HG03571 (cell line): ENCODE results near the gene JADE3.
"Not testable (repeated sequence)": the region's sequence is repeated elsewhere in the genome, so short reads cannot be mapped to it uniquely, and the experiment has no call there.

ENCODE experiments used
- ATAC-seq: cut with Tn5 transposase; IDR thresholded peaks from one replicate; pipeline ENCODE4 v1.9.1; 2021; ENCODE audit not compliant: unreplicated experiment

JADE3 gene

DNA sequence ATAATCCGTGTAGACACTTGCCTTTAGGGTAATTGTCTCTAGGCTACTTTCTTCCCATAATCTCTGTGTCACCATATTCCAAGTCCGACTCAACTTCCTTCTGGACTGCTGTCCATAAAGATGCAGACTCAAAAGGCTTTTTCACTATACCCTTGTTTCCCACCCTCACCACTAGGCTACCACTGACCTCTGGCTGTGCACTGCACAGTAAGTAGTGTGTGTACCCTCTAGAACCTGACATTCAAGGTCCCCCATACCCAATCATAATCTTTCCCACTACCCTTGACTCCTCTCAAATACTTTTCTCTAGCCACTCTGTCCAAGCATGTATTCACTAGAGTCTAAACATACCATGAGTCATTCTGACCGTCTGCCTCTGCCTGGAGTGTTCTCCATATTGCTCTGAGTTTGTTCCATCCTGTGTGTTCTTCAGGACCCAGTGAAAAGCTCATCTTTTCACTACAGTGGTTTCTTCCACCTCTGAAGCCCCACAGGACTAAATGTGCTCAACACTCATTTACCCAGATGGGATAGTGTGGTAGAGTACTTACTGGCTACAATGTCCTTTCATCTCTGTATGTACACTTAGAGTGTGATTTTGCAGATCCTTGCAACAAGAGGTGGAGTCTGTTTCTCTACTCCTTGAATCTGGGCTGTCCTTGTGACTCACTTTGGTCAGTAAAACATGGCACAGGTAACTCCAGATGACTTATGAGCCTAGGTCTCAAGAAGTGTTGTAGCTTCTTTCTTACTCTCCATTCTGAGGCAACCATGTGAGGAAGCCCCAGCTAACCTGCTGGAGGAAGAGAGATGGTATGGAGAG is 17.4 kb downstream of the JADE3 start:
- no peak for ATAC-seq

DNA sequence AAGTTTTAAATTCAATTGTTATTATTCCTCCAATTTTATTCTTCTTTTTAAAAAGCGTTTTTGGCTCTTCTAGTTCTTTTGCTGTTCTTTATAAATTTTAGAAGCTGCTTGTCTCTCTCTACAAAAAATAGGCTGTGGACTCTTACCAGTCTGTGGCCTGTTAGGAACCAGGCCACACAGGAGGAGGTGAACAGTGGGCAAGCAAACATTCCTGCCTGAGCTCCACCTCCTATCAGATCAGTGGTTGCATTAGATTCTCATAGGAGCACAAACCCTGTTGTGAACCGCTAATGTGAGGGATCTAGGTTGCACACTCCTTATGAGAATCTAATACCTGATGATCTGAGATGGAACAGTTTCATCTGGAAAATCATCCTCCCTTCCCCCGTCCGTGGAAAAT is 23.1 kb downstream of the JADE3 start:
- no peak for ATAC-seq

DNA sequence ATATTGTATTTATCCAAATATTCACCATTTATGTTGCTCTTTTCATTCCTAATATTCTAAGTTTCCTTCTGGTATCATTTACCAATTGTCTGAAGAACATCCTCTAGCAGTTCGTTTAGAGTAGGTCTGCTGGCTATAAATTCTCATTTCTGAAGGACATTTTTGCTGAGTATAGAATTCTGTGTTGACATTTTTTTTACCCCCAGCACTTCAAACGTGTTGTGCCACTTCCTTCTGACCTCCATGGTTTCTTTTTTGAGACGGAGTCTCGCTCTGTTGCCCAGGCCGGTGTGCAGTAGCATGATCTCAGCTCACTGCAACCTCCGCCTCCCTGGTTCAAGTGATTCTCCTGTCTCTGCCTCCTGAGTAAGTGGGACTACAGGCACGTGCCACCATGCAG is 26.4 kb downstream of the JADE3 start:
- ATAC-seq, result no peak

DNA sequence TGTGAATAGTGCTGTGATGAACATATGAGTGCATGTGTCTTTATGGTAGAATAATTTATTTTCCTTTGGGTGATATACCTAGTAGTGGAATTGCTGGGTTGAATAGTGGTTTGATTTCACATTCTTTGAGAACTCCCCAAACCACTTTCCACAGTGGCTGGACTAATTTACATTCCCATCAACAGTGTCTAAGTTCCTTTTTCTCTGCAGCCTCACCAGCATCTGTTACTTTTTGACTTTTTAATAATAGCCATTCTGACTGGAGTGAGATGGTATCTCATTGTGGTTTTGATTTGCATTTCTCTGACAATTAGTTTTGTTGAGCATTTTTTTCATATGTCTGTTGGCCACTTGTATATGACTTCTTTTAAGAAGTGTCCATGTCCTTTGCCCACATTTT is 29.1 kb downstream of the JADE3 start:
- no peak for ATAC-seq

DNA sequence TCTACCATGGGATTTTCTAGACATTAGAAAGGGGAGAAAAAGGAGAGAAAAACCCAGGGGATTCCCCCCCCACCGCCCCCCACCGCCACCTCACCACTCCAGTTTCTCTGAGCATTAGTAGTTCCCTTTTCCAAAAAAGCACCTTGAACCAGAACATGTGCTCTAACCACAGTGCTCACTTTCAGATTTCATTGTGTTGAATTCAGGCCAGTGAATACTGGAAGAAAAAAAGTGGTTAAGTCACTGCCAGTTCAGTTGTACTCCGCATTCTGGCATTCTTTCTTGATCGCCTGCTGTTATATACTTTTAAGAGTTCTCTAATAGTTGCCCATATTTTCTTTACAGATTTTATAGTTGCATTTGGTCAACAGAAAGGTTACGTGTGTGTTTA is 40.9 kb downstream of the JADE3 start:
- peak; percentile 75 for ATAC-seq

DNA sequence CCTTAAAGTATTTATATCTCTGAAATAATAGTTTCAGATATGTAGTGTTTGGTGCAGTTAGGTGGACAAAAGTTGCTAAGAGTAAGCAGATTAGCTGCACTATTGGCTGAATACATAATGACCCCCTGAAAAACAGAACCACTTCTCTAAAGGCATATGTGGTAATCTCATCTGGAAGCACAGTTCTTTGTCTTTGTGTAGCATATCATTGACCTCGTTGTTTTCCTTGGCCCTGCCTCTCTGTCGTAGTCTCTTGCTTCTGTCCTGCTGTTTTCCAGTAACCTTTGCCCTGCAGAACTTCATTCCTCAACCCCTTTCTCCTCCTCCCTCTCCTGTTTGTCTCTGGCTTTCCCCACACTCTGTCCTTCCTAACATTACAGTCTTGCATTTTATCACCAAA is 41.4 kb downstream of the JADE3 start:
- ATAC-seq, result peak; percentile 46

DNA sequence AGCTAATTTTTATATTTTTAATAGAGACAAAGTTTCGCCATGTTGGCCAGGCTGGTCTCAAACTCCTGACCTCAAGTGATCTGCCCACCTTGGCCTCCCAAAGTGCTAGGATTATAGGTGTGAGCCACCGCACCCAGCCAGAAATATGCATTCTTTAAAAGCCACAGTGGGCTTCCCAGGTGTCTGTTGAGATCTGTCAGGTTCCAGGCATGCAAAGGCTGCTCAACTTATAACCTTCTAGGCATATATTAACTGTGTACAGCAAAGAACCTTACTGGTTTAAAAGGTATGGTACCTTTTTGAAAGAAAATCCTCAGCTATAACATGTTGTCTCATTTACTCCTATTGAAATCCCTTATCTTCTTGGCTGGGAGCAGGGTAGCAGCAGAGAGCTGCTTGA is 42.5 kb downstream of the JADE3 start:
- ATAC-seq, result no peak

DNA sequence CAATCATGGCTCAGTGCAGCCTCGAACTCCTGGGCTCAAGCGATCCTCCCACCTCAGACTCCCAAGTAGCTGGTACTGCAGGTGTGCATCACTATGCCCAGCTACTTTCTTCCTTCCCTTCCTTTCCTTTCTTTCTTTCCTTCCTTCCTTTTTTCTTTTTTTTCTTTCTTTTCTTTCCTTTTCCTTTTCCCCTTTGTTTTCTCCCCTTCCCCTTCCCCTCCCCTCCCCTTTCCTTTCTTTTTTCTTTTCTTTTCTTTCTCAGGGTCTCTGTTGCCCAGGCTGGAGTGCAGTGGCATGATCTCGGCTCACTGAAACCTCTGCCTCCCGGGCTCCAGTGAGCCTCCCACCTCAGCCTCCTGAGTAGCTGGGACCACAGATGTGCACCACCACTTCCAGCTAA is 44.4 kb downstream of the JADE3 start:
- ATAC-seq, result not testable (repeated sequence)

DNA sequence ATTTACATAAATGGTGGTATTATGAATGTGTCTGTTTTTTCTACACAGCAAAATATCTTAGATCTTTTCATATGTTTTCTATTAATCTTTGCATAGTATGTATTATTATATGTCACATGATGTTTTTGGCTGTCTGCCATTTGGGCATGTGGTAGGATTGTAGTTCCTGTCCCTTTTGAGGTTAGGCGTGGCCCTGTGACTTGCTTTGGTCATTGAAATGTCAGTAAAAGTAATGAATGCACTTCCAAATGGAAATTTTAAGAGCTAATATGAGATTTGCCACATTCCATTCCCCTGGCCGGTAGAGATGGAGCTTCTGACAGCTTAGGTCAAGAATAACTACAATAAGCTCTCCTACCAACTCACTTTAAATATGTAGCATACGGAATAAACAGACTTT is 45.1 kb downstream of the JADE3 start:
- no peak for ATAC-seq

DNA sequence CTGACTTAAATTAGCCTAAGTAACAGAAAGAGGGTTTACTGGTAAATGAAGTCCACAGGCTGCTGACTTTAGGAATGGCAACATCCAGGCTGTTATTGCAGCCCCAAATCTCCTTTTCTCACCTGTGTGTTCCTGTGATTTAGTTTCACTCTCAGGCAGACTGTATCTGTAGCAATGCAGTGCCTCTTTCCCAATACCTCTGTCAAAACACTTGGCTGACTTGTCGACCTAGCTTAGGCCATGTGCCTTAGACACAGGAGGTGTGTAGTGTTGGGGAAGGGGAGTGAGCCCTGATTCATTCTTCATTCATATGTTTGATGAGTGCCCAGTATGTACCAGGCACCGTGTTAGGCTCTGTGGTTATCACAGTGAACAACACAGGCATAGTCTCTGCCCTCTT is 46.9 kb downstream of the JADE3 start:
- no peak for ATAC-seq

DNA sequence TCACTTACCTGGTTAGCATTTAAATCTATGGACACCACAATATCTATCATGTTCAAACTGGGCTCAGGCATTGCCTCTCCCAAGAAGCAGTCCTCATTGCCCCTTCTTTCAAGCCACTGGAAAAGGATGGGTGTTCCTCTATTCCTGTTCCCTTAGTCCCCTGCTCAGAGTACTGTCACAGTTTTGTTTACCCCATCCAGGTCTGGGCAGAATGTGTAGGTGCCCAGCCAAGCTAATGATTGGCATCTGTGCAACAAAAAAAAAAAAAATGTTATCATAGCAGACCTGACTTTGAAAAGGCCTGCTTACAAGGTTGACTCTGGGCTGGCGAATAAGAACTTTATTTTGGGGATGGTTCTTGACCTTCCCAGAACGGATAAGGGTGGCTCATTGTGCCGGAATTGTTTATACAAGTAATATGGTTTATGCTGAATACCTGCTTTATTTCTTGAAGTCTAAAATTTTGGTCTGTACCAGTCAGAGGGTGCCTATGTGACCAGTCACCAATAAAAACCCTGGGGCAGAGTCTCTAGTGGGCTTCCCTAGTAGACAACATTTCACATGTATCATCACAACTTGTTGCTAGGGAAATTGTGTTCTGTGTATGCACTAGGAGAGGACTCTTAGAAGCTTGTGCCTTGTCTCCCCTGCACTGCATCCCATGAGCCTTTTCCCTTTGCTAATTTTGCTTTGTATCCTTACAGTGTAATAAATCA is 47.9 kb downstream of the JADE3 start:
- no peak for ATAC-seq

DNA sequence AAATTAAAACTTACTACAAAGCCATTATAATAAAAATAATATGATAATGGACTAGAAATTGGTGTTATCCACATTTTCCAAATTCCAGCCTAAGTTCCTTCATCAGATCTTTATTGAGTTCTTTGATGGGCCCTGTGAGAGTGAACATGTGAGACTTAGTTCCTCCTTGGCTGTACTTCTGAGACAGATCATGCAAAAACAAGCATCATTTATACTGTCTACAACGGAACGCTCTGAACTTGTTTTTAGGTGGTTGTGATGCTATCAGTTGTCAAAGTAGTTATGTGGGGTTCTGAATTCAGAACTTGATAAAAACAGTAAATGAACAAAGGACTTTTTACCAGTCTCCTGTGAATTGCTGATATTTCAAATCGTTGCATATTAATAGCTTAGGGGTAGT is 48.9 kb downstream of the JADE3 start:
- no peak for ATAC-seq

DNA sequence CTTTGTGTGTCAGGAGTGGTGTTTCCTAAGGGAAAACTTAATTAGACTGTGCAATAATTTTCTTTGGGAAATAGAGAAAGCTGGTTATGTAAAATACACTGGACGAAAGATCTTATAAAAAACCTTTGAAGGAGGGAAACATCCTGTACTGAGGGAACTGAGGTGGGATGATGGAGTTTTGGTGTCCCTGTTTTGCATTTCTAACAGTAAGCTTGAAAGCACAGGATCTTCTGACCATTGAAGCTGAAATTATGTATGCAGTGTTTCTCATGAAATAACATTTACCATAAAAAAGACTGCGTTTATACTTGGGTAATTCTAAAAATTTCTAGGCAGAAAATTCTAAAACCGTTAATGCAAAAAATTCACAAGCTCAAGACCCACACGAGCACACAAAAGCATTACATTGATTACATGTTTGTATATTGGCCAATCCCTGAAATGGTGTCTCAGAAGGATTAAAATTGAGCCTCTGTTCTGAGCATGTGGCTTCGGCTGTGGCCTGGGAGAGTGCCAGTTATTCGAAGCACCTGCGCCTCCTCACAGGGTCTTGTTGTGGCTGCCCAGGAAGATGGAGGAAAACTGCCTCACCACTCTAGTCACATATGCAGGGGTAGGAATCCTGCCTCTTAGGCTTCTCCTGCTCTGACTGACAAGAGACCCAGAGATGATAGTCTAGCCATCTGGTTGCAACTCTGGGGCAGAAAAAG is 49.5 kb downstream of the JADE3 start:
- ATAC-seq, result no peak

DNA sequence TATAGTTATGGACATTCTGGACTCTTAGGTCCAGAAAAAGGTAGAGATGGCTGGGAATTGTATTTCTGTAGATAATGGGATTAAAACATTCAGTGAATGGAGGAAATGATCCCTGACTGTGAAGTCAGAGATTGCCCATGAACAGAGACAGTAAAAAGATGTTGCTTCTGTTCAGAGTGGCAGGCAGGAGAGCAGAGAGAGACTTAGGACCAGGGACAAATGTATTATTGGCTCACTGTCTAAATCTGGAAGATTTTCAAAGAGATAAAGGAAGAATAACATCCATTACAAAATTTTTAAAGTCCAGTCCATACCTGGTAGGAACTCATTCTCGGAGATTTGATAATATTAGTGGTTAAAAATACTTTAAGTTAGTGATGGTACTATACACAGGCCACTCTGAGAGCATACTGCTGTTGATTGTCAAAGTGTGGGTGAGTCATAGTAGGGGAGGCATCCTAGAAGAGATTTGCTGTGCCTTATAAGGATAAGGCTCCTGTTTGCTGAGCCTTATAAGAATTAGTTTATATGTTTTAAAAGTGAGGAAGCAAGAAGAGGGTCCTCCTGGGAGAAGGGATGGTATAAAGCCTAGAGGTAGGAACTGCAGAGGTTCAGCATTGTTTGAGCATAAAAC is 53.0 kb downstream of the JADE3 start:
- no peak for ATAC-seq

DNA sequence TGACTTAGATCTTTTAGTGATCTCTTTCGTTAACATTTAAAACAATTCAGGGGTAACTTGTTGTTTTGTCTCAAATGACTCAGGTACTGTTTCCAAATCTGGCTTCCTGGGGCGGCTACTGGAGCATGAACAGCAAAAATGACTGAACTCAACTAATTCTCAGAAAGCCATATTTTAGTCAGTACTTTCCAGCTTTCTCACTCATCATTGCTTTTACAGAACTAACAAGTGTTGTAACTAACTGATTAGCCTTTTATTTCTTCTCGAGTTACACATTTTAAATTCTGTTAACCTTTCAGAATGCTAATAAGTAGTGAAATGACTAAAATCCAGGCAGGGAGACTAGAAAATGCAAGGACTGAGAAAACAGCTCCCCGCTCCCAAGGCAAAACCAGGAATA is 55.3 kb downstream of the JADE3 start:
- peak; percentile 54 for ATAC-seq

DNA sequence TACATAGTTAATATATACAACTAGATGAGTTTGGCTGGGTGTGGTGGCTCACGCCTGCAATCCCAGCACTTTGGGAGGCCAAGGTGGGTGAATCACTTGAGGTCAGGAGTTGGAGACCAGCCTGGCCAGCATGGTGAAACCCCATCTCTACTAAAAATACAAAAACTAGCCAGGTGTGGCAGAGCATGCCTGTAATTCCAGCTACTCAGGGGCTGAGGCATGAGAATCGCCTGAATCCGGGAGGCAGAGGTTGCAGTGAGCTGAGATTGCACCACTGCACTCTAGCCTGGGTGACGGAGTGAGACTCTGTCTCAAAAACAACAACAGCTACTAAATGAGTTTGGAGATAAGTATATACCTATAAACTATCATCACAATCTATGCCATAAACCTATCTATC is 64.8 kb downstream of the JADE3 start:
- not testable (repeated sequence) for ATAC-seq

DNA sequence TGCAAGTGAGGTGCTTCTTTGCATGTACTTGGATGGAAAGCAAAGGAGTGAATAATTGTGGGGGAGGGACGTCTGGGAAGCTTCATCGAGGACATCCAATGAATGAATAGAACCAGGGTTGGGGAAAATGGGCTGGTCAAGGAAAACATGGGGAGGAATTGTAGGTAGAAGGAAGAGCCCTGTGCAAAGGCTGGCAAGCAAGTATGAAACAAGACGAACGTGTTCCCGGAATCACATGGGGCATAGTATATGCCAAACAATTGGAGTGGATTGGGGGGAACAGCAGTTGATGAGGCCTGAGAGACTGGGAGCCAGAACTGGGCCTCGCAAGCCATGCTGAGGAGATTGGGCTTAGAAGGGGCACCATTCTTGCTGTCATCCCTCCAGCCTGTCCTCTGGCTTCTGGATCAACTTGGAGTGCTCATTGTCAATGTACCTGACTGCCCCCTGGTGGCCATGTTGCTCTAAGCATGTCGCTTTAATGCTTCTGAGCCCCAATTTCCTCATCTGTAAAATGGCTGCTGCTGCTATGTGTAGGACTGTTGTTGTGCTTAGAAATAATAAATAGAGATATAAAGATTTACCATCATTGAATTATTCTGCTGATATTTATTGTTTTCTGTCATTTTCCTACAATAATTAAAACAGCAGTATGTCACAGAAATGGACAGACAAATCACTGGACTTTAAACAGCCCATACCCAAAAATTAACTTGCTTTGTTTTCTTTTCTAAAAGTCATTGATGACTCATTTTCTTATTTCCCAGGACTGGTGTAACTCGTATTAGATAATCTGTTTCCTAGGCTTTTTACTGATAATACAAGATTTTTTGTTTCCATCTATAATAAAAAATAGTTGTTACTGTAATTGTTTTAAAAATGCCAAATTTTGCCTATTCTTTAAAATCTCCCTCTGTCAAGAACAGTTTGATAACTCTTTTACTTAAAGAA is 66.4 kb downstream of the JADE3 start:
- ATAC-seq, result no peak

DNA sequence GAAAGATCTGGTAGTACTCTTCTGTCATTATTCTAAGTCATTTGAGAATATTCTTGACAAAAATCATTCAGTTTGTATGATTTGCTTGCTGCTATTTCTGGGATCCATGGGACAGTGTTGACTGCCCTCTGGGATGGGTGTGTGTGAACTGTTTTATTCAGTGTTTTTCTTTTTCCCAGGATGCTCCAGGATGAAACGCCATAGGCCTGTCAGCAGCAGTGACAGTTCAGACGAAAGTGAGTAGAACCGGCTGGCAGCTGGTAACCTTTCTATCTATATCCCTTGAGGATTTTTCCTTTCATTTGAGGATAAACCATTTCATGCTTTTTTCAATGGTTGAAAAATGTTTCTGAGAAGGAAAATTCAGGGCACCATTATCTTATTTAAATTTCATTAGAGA is 72.5 kb downstream of the JADE3 start:
- ATAC-seq, result no peak

DNA sequence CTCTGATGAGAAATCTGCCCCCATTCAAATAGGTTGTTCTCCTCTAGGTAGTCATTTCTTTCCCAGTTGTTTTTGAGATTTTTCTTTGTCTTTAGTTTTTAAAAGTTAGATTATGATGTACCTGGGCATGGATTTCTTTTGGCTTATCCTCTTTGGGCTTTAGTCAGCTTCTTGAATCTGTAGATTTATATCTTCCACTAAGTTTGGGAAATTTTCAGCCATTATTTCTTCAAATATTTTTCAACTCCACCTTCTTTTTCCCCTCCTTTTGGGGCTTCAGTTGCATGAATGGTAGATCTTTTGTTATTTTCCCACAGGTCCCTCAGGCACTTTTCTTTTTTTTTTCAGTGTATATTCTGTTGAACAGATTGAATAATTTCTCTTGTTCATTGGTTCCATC is 77.3 kb downstream of the JADE3 start:
- ATAC-seq, result no peak

DNA sequence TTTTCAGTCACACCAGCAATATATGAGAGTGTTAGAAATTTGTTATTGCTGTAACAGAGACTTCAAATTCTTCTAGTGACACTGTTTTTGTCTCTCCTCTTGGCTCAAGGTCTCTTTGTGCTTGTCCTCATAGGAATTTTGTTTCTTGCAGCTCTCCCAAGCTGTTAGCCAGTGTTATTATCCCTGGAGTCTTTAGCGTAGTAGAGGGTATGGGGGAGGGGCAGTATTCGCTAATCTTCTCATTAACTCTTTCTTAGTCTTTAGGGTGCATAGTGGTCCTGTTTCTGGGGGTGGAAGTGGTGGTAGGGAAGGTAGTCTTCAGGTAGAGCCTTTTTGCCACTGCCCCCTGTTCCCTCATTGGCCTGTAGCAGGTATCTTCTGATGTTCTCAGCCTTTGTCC is 79.4 kb downstream of the JADE3 start:
- ATAC-seq, result no peak
